ENCODE results near the gene HSFX4.
"Not testable (repeated sequence)": the region's sequence is repeated elsewhere in the genome, so short reads cannot be mapped to it uniquely, and the experiment has no call there.

The HSFX4 gene

DNA sequence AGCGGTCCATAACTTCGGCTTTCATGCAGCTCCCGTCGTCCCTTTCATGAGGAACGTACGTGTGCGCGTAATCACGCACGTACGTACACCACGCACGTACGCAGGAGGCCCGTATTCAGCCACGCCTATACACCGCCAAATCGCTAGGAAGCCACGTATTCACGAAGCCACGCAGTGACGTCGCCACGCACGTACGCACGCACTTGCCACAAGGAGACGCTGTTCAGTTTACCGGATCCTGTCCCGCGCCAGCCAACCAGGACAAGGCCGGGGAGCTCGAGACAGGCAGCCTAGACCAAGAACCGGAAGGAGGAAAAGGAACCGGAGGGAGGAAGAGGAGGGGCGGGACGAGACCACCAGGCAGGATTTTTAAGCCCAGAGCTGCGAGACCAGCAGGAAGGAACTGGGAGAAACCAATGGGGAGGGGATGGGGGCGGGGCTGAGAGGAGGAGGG is 9.1 kb downstream of the HSFX4 start, which contains the start of gene EOLA2:
Gene EOLA2 (minus strand): TSS at position 65 of the 454 bp plus-strand sequence. CDS start 4,617 bp downstream, outside the sequence.
- peak; percentile 96 for DNase-seq

DNA sequence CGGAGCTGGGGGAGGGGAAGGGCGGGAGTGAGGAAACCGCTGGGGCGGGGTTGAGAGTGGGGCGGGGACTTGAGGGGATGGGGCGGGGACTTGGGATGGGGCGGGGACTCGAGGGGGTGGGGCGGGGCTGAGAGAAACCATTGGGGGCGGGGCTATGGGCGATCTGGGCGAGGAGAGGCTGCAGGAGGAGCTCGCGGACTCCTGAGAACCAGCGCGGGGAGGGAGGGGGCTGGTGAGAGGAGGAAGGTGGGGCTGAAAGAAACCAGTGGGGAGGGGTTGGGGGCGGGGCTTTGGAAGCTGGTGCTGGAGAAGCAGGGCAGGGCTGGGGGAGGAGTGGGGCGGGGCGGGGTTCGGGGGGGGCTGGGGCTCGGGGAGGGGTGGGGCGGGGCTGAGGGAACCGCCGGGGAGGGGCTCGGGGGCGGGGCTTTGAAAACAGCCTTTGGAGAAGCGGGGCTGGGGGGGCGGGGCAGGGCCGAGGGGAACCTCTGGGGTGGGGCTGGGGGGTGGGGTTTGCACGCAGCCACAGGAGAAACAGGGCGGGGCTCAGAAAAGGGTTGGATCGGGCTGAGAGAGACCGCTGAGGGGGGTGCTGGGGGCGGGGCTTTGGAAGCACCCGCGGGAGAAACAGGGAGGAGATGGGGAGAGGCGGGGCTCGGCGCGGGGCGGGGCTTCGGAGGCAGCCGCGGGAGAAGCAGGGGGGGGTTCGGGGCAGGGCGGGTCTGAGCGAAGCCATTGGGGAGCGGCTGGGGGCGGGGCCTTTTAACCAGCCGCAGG is 9.7 kb downstream of the HSFX4 start:
- DNase-seq: peak; percentile 86

DNA sequence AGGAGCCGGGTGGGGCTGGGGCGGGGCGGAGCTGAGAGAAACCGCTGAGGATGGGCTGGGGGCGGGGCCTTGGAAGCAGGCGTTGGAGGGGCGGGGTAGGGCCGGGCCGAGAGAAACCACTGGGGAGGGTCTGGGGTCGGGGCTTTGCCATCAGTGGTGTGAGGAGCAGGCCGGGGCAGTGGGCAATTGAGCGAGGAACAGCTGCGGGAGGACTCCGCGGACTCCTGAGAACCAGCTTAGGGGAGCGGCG is 10.2 kb downstream of the HSFX4 start:
- no peak for DNase-seq

DNA sequence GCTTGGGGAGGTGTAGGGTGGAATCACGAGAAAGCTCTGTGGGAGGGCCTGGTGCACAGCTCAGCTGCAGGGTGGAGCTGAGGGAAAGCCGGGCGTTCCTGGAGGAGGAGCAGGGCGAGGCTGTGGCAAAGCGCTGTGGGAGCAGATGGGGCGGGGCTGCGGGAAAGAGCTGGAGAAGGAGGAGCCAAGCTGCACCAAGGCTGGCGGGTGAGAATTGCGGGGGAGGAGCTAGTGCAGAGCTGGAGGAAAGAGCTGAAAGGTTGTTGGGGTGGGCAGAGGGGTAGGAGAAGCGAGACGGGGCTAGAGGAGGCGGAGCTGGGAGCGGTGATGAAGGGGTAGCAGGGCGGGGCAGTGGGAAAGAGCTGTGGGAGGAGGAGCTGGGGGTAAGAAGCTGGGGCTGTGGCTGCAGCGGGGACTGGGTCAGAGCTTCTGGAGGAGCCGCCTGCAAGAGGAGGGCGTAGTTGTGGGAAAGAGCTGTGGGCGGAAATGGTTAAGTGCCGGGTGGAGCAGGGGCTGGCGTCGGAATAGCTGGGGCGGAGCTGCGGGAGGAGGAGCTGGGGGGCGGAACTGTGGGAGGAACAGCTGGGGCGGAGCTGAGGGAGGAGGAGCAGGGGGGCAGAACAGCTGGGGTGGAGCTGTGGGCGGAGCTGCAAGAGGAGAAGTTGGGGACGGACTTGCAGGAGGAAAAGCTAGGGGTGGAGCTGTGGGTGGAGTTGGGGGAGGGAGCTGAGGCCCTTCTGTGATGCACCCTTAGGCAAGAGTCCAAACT is 10.7 kb downstream of the HSFX4 start:
- DNase-seq: peak; percentile 93

DNA sequence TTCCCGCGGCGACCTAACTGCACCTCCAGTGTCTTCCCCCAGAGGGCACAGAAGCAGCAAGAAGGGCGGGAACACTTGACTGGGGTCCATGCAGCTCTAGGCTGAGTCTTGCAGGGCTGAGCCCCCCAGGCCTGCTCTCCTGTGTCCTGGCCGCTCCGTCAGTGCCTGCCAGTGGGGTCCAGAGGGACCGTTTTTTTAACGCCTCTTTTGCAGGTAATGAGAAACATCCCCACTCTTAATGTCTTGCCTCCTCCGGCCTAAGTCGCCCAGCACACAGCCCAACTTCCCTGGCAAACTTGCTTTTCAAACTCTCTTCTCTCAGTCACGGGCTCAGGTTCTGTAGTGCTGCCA is 11.3 kb downstream of the HSFX4 start:
- DNase-seq: not testable (repeated sequence)

DNA sequence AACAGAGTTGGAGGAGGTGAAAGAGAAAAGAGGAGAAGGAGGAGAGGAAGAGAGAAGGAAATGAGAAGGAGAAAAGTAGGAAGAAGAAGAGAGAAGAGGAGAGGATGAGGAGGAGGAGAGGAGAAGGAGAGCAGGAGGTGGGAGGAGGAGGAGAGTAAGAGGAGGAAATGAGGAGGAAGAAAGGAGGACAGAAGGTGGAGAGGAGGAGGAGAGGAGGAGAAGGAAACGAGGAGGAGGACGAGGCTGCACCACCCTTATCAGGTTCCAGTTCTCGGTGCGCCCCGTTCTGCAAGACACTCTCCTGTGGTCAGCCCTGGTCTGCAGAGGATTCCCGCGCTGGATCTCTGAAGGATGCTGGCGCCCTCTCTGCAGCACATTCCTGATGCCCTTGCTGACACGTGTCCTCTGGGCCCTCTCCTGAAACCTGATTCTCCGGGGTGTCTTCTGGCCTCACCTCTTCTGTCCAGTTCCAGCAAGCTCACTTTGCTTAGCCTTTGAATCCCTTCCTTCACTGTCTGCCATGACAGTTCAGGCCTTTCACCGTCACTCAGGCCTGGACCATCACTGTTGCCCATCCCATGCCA is 15.8 kb downstream of the HSFX4 start:
- DNase-seq: not testable (repeated sequence)

DNA sequence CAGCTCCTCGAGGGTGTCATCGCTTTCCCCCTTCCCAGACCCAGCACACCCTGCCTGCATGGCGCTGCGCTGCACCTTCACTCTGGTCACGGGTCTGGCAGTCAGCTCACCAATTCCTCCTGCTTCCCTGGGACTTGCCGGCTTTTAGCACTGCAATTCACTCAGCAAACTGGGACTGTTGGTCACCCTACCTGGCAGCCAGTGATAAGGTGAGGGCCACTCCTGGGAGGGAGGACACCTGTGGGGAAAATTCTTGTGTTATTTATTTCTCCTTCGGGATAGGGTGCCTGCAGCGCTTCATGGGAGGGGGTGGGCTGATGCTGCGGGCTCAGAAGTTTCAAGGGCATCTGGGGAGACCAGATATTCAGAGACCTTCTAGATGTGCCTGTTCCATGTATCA is 16.4 kb downstream of the HSFX4 start:
- not testable (repeated sequence) for DNase-seq

DNA sequence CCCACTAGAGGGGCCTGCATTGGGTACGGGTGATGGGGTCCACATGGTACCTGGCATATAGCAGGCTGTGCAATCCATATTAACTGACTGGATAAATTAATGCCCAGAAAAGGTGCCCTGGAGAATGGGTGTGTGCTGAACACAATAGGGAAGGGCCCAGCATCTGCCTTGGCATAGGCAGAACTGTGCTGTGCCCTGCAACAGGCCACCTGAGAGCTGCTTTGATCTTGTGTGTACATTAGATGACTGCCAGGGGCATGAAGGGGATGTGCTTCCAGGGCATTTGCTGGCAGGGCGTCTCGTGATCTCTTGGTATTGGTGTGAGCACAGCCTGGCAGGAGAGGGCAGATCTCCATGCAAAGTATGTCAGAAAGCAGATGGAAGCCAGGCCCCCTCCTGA is 17.6 kb downstream of the HSFX4 start:
- DNase-seq: not testable (repeated sequence)

DNA sequence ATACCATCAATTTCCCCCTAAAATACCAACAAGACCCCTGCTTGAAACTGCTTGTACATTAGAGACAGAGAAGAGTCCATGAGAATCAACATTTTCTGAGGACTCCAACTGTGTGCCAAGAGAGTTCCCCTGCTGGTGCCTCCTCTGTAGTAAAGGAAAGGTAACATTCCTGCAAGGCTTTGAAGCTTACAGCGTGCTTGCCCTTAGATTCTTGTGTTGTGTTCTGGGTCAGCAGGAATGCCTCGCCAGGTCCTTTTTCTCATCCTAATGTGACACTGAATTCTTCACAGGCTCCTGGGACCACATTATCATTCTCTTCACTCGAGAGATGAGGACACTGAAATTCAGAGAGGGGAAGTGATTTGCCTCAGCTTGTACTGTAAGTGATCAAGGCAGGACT is 18.6 kb downstream of the HSFX4 start:
- no peak for DNase-seq

DNA sequence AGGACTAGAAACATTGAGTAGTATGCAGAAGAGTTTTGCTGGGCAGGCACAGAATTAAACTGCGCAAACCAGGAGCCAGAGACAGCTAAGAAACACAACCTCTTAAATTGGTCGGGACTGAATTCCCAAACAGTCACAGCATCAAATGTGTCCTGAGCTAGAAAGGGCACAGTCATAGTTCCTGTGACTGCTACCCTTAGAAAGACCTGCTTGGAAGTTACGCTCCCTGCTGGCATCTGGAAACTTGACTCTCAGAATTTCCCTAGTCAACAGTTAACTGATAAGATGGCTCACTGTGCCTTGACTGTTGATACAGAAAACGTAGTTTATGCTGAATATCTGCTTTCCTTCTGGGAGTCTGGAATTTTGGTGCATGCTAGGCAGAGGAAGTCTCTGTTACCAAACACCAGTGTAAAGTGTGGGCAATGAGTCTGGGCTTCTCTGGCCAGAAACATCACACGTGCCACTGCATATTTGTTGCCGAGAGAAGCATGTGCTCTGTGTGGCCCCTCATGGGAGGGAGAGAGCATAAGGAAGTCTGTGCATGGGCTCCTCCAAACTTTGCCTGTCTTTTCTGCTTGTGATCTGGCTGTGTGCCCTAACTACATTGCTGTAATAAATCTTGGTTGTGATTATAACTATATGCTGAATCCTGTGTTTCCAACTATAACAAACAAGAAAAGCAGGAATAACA is 20.5 kb downstream of the HSFX4 start:
- DNase-seq: no peak

DNA sequence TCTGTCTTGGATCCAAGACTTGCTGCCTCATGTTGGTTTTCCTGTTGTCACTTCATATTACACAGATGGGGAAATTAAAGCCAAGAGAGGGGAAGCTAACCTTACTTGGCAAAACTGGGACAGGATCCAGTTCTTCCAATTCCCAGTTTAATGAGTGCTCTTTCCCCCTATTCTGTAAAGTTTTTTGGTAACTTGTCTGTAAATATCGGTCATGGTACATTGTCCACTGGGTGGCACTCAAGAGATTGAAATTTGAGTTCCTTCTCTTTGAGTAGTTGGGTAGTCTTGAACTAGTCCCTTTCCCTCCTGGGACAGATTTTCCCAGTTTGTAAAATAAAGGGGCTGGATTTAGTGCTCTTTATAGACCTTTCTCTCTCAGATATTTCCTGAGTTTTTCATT is 21.3 kb downstream of the HSFX4 start:
- DNase-seq: peak; percentile 34

DNA sequence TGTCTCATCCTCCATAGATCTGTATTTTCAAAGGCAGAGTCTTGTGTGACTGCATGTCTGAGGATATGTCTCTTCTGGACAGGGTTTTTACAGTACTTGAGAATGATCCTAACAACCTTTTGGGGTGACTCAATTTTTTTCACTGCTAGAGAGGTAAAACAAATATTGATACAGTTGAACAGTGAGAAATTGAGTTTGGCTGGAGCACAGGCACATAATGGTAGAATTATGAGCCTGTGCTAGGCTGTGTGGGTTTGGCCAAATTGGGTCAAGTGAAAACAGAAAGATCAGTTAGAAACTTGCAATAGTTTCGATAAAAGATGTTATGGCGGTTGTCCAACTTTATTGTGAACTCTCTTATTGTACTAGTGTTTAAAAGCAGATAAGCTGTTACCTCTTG is 32.2 kb downstream of the HSFX4 start:
- peak; percentile 10 for DNase-seq

DNA sequence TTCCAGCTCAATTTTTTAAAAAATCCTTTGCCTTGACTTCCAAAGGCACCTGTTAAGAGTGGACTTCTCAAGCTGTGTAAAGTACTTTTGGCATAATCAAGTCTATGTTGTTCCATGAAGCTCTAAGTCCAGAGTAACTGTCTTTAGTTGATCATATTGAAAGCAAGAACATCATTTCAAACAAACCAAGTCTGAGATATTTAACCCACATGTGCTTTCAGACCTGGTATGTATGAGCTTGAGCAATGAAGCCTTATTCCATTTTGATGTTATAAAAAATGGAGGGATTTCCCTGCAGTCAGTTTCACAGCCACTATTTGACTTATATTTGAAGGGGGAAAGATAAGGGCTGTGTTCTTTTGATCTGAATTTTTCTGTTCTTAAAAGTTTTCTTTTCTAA is 32.6 kb downstream of the HSFX4 start:
- no peak for DNase-seq

DNA sequence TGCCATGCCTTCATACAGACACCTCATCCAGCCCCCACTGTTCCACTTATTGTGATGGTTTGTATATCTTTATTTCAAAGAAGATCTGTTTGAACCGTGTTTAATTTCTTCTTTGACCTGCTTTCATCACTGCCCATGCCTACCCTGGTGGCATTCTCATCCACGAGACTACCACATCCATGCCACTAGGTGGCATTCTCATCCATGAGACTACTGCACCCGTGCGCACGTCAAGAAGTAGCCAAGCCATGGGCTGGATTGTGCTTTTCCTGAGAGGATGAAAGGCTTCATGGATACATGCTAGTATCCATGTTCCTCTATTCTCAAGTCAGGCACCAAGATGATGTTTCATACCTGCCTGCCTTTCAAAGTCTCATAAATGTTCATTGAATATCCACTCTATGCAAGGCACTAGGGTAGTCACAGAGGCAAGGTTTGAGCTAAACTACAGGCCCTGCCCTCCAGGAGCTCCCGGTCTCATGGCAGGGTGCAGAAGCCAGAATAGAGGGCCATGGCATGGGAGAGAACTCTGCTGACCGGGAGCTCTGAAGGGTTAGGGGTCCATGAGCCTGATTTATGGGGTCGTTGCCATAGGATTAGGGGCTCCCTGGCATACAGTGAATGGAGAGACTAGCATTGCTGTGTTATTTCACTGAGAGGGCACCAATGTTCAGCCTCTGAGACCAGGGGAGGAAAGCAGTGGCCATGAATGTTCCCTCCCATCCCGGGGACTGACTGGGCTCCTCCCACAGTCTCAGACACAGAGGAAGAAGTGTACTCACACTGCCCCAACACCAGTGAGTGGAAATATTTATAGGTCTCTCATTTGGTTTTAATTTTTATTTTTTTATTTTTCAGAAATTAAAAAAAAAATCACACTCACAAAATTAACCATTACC is 33.7 kb downstream of the HSFX4 start:
- DNase-seq: peak; percentile 42

DNA sequence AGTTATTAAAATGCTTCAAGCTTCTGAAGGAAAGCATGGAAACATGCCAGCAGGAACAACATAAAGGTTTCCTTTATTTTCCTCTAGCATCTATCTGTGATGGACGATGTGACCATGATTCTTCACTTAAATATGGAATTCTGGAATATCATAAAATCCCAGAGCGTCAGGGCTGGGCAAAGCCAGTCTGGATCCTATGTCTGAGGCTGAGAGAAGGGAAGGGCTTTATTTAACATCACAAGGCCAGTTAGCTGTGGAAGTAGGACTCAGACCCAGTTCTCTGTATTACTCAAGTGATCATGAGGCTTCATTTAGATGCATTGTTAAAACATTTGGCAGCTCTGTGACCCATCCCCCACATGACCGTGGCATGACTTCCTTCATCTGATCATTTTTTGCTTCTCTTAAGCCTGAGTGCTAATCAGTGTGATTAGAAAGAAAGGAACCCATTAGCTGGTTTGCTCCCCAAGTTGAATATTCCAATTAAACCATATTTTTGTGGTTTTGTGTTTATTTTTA is 49.8 kb downstream of the HSFX4 start:
- no peak for DNase-seq
